ENCODE results near the gene DHCR24. TPM values are rescaled to one million over a fixed set of nuclear protein-coding genes. Genes with fewer than 3 reads are reported as not detected.

DHCR24 gene
- polyA plus RNA-seq, 1 donor (not counting 4 experiments of a cell fraction or from before 2014, with no cell fraction given), result 363 TPM

GRCh38 chr1:54811066-54811465 is 75.9 kb downstream of the DHCR24 start:
- H3K36me3 ChIP-seq (ENCODE audit: control insufficient read depth in 2 of 2, extremely low read depth in 1 of 2, insufficient read depth in 2 of 2, low read length in 2 of 2), result no peaks in the 10 kb centered on the region
- no peaks in the 10 kb centered on the region for H3K9me1 ChIP-seq (ENCODE audit: control insufficient read depth, extremely low read depth, insufficient read depth, low read length)
- FAIRE-seq (no peak), DNase-seq (ENCODE audit: low read depth, low spot score) (no peak)
- no peaks in the 10 kb centered on the region for H4K20me1 ChIP-seq (ENCODE audit: control insufficient read depth, extremely low read depth, insufficient read depth, low read length)
- no peak for TF ChIP-seq EZH2 (IDR thresholded peaks at IDR 0.05; ENCODE audit: low read length)
- TF ChIP-seq, protein P1, sequence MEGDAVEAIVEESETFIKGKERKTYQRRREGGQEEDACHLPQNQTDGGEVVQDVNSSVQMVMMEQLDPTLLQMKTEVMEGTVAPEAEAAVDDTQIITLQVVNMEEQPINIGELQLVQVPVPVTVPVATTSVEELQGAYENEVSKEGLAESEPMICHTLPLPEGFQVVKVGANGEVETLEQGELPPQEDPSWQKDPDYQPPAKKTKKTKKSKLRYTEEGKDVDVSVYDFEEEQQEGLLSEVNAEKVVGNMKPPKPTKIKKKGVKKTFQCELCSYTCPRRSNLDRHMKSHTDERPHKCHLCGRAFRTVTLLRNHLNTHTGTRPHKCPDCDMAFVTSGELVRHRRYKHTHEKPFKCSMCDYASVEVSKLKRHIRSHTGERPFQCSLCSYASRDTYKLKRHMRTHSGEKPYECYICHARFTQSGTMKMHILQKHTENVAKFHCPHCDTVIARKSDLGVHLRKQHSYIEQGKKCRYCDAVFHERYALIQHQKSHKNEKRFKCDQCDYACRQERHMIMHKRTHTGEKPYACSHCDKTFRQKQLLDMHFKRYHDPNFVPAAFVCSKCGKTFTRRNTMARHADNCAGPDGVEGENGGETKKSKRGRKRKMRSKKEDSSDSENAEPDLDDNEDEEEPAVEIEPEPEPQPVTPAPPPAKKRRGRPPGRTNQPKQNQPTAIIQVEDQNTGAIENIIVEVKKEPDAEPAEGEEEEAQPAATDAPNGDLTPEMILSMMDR (optimal IDR thresholded peaks at IDR 0.05 in 1 of 3, IDR thresholded peaks at IDR 0.05 in 1 of 3, conservative IDR thresholded peaks at IDR 0.05 in 1 of 3; ENCODE audit: extremely low read depth in 1 of 3, insufficient read depth in 2 of 3, low read length in 3 of 3), result no peak
- dilution Hi-C loops (cut with MboI; ENCODE audit: extremely low pct_ligation_motif_present, low sequenced_read_pairs), result no loop called here
- peaks cover 4% of the 10 kb centered on the region for H3K27me3 ChIP-seq (ENCODE audit: control insufficient read depth, extremely low read depth, insufficient read depth, low read length)
- no peak overlapping the region for H3K9ac ChIP-seq (ENCODE audit: control insufficient read depth, extremely low read depth, insufficient read depth, low read length)
- no peak overlapping the region for H3K27ac ChIP-seq (ENCODE audit: control insufficient read depth, insufficient read depth, low read length)
- H3K4me3 ChIP-seq (ENCODE audit: control insufficient read depth in 2 of 3, extremely low read depth in 1 of 3, insufficient read depth in 2 of 3, low read depth in 1 of 3, low read length in 3 of 3), result no peak overlapping the region
- no peaks in the 10 kb centered on the region for H3K9me3 ChIP-seq (ENCODE audit: control insufficient read depth, low read depth, low read length)
- no peaks in the 10 kb centered on the region for H3K79me2 ChIP-seq (ENCODE audit: control insufficient read depth, insufficient read depth, low read length)
- no peak overlapping the region for H2AFZ ChIP-seq (ENCODE audit: control insufficient read depth, low read length)
- H3K4me2 ChIP-seq (ENCODE audit: control insufficient read depth, extremely low read depth, insufficient read depth, low read depth, low read length), result no peak overlapping the region
- H3K4me1 ChIP-seq (ENCODE audit: control insufficient read depth, extremely low read depth, insufficient read depth, low read length), result no peaks in the 10 kb centered on the region

- dilution Hi-C loops (cut with MboI; ENCODE audit: extremely low pct_ligation_motif_present, low sequenced_read_pairs), result no loop called here
- H3K9me1 ChIP-seq (ENCODE audit: control insufficient read depth, extremely low read depth, insufficient read depth, low read length), result no peaks in the 10 kb centered on the region
- H3K9ac ChIP-seq (ENCODE audit: control insufficient read depth, extremely low read depth, insufficient read depth, low read length), result no peak overlapping the region
- H3K79me2 ChIP-seq (ENCODE audit: control insufficient read depth, insufficient read depth, low read length), result no peaks in the 10 kb centered on the region
- no peaks in the 10 kb centered on the region for H3K36me3 ChIP-seq (ENCODE audit: control insufficient read depth in 2 of 2, extremely low read depth in 1 of 2, insufficient read depth in 2 of 2, low read length in 2 of 2)
- H3K4me2 ChIP-seq (ENCODE audit: control insufficient read depth, extremely low read depth, insufficient read depth, low read depth, low read length), result no peak overlapping the region
- H3K27me3 ChIP-seq (ENCODE audit: control insufficient read depth, extremely low read depth, insufficient read depth, low read length), result no peaks in the 10 kb centered on the region
- no peak overlapping the region for H2AFZ ChIP-seq (ENCODE audit: control insufficient read depth, low read length)
- DNase-seq (ENCODE audit: low read depth, low spot score) (no peak), FAIRE-seq (peak; percentile 80)
- H3K27ac ChIP-seq (ENCODE audit: control insufficient read depth, insufficient read depth, low read length), result no peak overlapping the region
- H3K4me1 ChIP-seq (ENCODE audit: control insufficient read depth, extremely low read depth, insufficient read depth, low read length), result no peaks in the 10 kb centered on the region
- TF ChIP-seq EZH2 (IDR thresholded peaks at IDR 0.05; ENCODE audit: low read length), result no peak
- TF ChIP-seq, protein P1 (optimal IDR thresholded peaks at IDR 0.05 in 1 of 3, IDR thresholded peaks at IDR 0.05 in 1 of 3, conservative IDR thresholded peaks at IDR 0.05 in 1 of 3; ENCODE audit: extremely low read depth in 1 of 3, insufficient read depth in 2 of 3, low read length in 3 of 3), result peak; percentile 92 to 98 (median 94)
- H4K20me1 ChIP-seq (ENCODE audit: control insufficient read depth, extremely low read depth, insufficient read depth, low read length), result no peaks in the 10 kb centered on the region
- H3K4me3 ChIP-seq (ENCODE audit: control insufficient read depth in 2 of 3, extremely low read depth in 1 of 3, insufficient read depth in 2 of 3, low read depth in 1 of 3, low read length in 3 of 3), result no peak overlapping the region
- H3K9me3 ChIP-seq (ENCODE audit: control insufficient read depth, low read depth, low read length), result no peaks in the 10 kb centered on the region
Measured at GRCh38 chr1:54810153-54810942, 76.6 kb downstream of the DHCR24 start.

Measured in keratinocyte (primary cell).